ENCODE results near the gene TGFB1. TPM values are rescaled to one million over a fixed set of nuclear protein-coding genes. Genes with fewer than 3 reads are reported as not detected.

The TGFB1 gene
- total and polyA plus RNA-seq, 9 of the 15 experiments (the other 6 are each of a cell fraction or from before 2014, with no cell fraction given) = 0.24 to 159 (median 17.2) TPM

GRCh38 chr19:41300555-41300954 lies 53.2 kb downstream of the TGFB1 start (continued):
- no peak for TF ChIP-seq FOXA3 (CRISPR knock-in tag; conservative IDR thresholded peaks at IDR 0.05 in 1 of 2, IDR thresholded peaks at IDR 0.05 in 1 of 2)

- no peaks in the 10 kb centered on the region for H3K9me3 ChIP-seq (replicated peaks; ENCODE audit: control insufficient read depth, insufficient read depth, low read depth, low read length)
- no peak for DNase-seq (ENCODE audit: extremely low read depth in 1 of 4, low spot score in 3 of 4)
These were observed 54.0 kb downstream of the TGFB1 start for GRCh38 chr19:41299755-41300089.

More at GRCh38 chr19:41299755-41300089, 54.0 kb downstream of the TGFB1 start:
- H3K79me2 ChIP-seq (ENCODE audit: control insufficient read depth, insufficient read depth, low read length) = peaks cover 6% of the 10 kb centered on the region; the same call in 1 of the 3 replicates
- intact Hi-C loops (cut with micrococcal nuclease) (no loop called here), in situ Hi-C loops (cut with MboI) (loop anchor here (25.0 kb wide), 1 partner anchor 263 kb away; no protein-coding TSS in a partner anchor)
- no peak for TF ChIP-seq PCBP1 (IDR thresholded peaks at IDR 0.05; ENCODE audit: low read depth, low read length, poor library complexity, severe bottlenecking)
- TF ChIP-seq SNRNP70 (optimal IDR thresholded peaks at IDR 0.05; ENCODE audit: low read depth, low read length) = no peak
- TF ChIP-seq NFIC (IDR thresholded peaks at IDR 0.05) = peak; percentile 69
- no peak for ATAC-seq
- H3K36me3 ChIP-seq (ENCODE audit: control insufficient read depth, insufficient read depth, low read length) = peaks cover 100% of the 10 kb centered on the region
- no peak overlapping the region for H2AFZ ChIP-seq (ENCODE audit: low read depth, low read length)
- H3K4me2 ChIP-seq (ENCODE audit: insufficient read depth, low read length) = no peak overlapping the region
- no peak overlapping the region for H3K27ac ChIP-seq (ENCODE audit: extremely low read depth, low read depth, low read length)
- ChIA-PET POLR2A (interaction anchor here (0.7 to 1.1 kb wide), 2 partner anchors 35 to 57 kb away, joined by 3 to 4 read pairs; partner anchors contain the start of gene HNRNPUL1), CTCF (ENCODE audit: low intra/inter-chr PET ratio) (no interaction called here)
- H3K27me3 ChIP-seq (ENCODE audit: control insufficient read depth in 2 of 2, insufficient read depth in 2 of 2, low read length in 2 of 2) = no peaks in the 10 kb centered on the region
- WGBS (ENCODE audit: insufficient coverage, low coverage, missing lambda C conversion rate) = 63% methylated on average over 4 of the region's 4 CpGs
- no peaks in the 10 kb centered on the region for H3K4me1 ChIP-seq (replicated peaks in 1 of 2; ENCODE audit: control insufficient read depth in 2 of 2, insufficient read depth in 2 of 2, low read length in 2 of 2)
- no TSS peak for BruUV-seq (replicated peaks)
- H3K9ac ChIP-seq (ENCODE audit: insufficient read depth in 1 of 2, low read depth in 2 of 2, low read length in 2 of 2) = no peak overlapping the region
- FAIRE-seq = no peak
- peaks cover 11% of the 10 kb centered on the region; the same call in 1 of the 2 replicates for H4K20me1 ChIP-seq (replicated peaks; ENCODE audit: control insufficient read depth, insufficient read depth, low read length)
- no peak overlapping the region for H3K4me3 ChIP-seq
- no peaks in the 10 kb centered on the region for H3K9me1 ChIP-seq (ENCODE audit: control insufficient read depth, insufficient read depth, low read length)
